Measurements from ENCODE around the gene TNFRSF18.

TNFRSF18 gene

GRCh38 chr1:1223891-1224290, 17.5 kb upstream of the TNFRSF18 start:
- Mint-ChIP-seq H3K9me3 (no peaks in the 10 kb centered on the region), H3K4me3 (no peak overlapping the region), H3K4me1 (peaks cover 20% of the 10 kb centered on the region), H3K27ac (no peak overlapping the region), H3K27me3 (no peaks in the 10 kb centered on the region)
- ATAC-seq (no peak), DNase-seq (no peak)

DNA sequence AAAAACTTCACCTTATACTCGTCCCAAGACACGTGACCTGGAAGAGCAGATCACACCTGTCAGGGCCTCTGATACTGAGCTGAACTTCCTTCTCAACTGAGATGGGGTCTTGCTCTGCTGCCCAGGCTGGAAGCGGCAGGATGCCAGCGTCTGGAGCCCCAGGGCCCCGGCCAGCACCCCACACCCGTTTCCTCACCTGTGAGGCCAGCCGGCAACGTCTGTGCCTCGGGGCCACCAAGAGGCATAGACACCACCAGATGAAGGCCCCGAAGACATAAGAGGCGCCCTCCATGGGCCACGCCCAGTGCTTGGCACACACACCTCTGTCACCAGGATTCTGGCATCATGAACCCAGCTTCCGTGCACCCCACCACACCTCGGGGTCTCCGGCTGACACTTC, 16.9 kb upstream of the TNFRSF18 start:
- Mint-ChIP-seq H3K27ac (peak overlapping the region in 1 of 2 donors; percentile 67), H3K27me3 (no peaks in the 10 kb centered on the region), H3K9me3 (no peaks in the 10 kb centered on the region), H3K4me1 (peaks cover 26% of the 10 kb centered on the region), H3K4me3 (no peak overlapping the region)
- ATAC-seq = no peak
- no peak for DNase-seq

GRCh38 chr1:1222575-1223225, 16.3 kb upstream of the TNFRSF18 start:
- no peak overlapping the region for H3K4me3 Mint-ChIP-seq
- no peak for DNase-seq
- no peaks in the 10 kb centered on the region for H3K27me3 Mint-ChIP-seq
- no peak for ATAC-seq
- peak overlapping the region in 1 of 2 donors; percentile 52 for H3K27ac Mint-ChIP-seq
- peaks cover 32% of the 10 kb centered on the region for H3K4me1 Mint-ChIP-seq
- H3K9me3 Mint-ChIP-seq = no peaks in the 10 kb centered on the region

- Mint-ChIP-seq H3K4me3 (no peak overlapping the region), H3K4me1 (peaks cover 38% of the 10 kb centered on the region), H3K27me3 (no peaks in the 10 kb centered on the region), H3K9me3 (no peaks in the 10 kb centered on the region), H3K27ac (no peak overlapping the region)
- peak; percentile 14 for ATAC-seq
- DNase-seq = no peak
Observed at GRCh38 chr1:1221887-1222574, 15.6 kb upstream of the TNFRSF18 start.

DNA sequence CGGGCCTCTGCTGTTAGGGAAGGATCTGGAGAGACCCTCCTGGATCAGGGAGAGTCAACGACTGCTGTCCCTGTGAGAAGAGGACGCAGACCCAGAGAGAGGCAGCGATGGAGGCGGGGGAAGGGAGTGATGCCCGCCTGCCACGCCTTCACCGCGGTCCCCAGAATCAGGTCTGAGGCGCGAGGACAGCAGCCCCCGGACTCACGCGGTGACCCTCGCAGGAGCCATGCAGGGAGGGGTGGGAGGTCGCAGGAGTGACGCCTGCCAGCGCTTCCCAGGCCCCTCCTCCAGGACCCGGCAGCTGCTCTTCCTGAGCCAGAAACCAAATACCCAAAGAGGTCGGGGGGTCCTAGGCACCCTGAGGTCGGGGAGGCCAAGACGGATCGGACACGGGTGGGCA, 13.8 kb upstream of the TNFRSF18 start:
- peak overlapping the region in 1 of 2 donors; percentile 82 for H3K27ac Mint-ChIP-seq
- ATAC-seq (no peak), DNase-seq (no peak)
- no peaks in the 10 kb centered on the region for H3K9me3 Mint-ChIP-seq
- H3K27me3 Mint-ChIP-seq = no peaks in the 10 kb centered on the region
- H3K4me1 Mint-ChIP-seq = peaks cover 46% of the 10 kb centered on the region
- H3K4me3 Mint-ChIP-seq = no peak overlapping the region

- H3K27ac Mint-ChIP-seq = peak overlapping the region; percentile 5 to 85
- ATAC-seq (no peak), DNase-seq (no peak)
- peaks cover 55% of the 10 kb centered on the region for H3K4me1 Mint-ChIP-seq
- H3K9me3 Mint-ChIP-seq = no peaks in the 10 kb centered on the region
- H3K4me3 Mint-ChIP-seq = no peak overlapping the region
- H3K27me3 Mint-ChIP-seq = no peaks in the 10 kb centered on the region
Observed at GRCh38 chr1:1219341-1219740, 12.9 kb upstream of the TNFRSF18 start.

DNA sequence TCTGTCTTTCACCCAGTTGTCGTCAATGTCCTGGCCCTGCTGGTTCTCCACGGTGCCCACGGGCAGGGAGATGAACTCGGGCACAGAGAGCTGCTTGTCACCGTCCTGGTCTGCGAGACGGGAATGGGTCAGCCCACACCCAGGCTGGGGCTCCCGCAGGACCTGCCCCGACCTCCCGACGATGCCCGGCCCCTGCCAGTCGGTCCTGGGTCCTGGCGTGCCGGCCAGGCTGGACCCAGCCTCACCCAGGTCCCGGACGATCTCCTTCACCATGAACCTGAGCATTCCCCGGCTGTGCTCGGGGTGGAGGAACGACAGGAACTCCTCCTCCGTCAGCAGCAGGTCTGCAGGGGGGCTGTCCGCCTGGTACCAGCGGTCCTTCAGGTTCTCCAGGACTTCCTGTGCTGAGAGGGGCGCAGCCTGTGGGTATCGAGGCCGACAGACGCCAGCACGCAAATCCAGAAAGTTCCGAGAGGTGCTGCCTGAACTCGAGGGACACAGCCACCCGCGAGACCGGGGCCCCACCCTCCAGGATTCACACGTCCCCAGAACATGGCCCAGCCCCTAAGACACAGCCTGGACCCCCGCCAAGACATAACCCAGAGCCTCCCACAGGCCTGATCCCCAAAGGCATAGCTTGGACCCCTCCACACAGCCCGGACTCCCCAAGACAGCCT, 12.3 kb upstream of the TNFRSF18 start:
- Mint-ChIP-seq H3K9me3 (no peaks in the 10 kb centered on the region), H3K4me3 (no peak overlapping the region), H3K4me1 (peaks cover 59% of the 10 kb centered on the region), H3K27me3 (no peaks in the 10 kb centered on the region), H3K27ac (peak overlapping the region; percentile 5 to 85)
- DNase-seq (no peak), ATAC-seq (no peak)

DNA sequence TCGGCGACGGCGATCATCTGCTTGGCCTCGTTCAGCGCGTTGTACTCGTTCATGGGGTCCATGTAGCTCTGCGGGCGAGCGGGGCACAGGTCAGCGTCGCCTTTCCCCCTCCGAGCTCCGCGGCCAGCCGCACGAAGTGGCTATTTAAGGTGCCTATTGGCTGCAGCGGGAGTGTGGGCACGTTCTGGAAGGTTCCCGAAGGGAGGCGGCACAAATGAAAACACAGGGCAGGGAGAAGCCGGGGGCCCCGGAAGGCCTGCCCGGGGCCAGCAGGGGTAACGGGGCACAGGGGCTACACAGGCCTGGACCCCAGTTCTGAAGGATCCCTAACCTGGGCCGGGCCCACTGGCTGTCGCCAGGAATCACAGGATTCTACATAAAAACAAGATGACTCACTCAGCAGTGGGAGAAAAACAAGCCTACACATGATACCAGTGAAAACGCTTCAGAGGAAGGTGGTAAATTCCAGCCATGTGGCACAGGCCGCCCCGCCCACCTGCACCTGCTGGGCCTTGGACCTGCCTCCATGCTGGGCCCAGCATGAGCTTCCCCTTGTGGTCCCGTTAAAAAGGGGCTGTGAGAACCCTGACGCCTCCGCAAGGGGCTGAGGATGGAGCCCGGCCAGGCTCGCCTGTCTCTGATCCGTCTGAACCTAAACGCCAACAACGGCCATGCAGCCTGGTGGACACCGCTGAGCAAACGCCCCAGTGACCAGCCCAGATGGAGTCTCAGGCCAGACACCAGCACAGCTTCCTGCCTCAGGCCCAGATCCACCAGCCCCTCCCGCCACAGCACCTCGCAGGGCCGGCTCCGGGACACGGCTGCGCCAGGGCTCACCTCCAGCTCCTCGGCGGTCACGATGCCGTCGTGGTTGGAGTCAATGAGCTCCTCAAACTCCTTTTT, 11.5 kb upstream of the TNFRSF18 start:
- Mint-ChIP-seq H3K4me1 (peaks cover 59% of the 10 kb centered on the region), H3K27me3 (no peaks in the 10 kb centered on the region), H3K27ac (no peak overlapping the region), H3K4me3 (no peak overlapping the region), H3K9me3 (no peaks in the 10 kb centered on the region)
- no peak for DNase-seq
- ATAC-seq = no peak

DNA sequence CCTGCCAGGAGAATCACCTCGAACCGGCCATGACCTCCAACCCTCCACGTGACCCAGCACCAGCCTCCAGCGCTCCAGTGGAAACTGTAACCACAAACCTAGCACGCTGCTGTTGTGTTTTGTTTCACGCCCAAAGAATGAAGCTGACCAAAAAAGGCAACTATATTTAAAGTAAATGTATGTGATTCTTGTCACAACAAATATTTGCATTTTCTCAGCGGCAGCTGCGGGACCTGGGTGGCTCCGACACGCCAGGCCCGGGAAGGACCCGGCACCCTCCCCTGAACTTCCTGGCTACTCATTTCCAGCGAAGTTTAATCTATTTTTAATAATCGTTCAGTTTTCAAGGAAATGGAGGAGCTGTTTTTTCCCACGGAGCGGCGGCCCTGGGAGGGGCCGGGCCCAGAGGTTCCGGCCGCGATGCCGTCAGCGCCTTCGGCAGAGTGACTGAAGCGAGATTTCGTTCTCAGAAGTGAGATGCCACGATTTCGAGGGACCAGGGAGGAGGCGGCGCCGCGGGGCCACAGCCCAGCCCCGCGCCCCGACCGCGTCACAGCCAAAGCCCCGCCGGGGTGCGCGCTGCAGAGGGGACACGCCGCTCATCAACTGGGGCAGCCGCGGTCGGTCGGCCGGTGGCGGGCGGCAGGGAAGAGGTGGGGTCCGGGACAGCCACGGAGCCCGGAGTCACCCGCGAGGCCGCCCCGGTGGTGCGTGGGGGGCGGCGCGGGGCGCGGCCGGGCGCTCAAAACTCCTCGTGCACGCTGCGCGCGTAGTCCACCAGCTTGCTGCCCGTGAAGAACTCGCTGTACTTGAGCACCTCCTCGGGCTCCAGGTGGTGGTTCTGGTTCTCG, 10.6 kb upstream of the TNFRSF18 start:
- DNase-seq (no peak), ATAC-seq (no peak)
- peaks cover 64% of the 10 kb centered on the region for H3K4me1 Mint-ChIP-seq
- H3K9me3 Mint-ChIP-seq = no peaks in the 10 kb centered on the region
- H3K27ac Mint-ChIP-seq = peak overlapping the region; percentile 41 to 78
- H3K4me3 Mint-ChIP-seq = peak overlapping the region; percentile 35 to 50
- H3K27me3 Mint-ChIP-seq = no peaks in the 10 kb centered on the region

- no peak for DNase-seq
- Mint-ChIP-seq H3K27me3 (no peaks in the 10 kb centered on the region), H3K4me1 (peaks cover 70% of the 10 kb centered on the region), H3K27ac (peak overlapping the region in 1 of 2 donors; percentile 16), H3K4me3 (peak overlapping the region in 1 of 2 donors; percentile 50), H3K9me3 (no peaks in the 10 kb centered on the region)
- ATAC-seq = no peak
Observed at GRCh38 chr1:1215881-1216605, 9.7 kb upstream of the TNFRSF18 start.

DNA sequence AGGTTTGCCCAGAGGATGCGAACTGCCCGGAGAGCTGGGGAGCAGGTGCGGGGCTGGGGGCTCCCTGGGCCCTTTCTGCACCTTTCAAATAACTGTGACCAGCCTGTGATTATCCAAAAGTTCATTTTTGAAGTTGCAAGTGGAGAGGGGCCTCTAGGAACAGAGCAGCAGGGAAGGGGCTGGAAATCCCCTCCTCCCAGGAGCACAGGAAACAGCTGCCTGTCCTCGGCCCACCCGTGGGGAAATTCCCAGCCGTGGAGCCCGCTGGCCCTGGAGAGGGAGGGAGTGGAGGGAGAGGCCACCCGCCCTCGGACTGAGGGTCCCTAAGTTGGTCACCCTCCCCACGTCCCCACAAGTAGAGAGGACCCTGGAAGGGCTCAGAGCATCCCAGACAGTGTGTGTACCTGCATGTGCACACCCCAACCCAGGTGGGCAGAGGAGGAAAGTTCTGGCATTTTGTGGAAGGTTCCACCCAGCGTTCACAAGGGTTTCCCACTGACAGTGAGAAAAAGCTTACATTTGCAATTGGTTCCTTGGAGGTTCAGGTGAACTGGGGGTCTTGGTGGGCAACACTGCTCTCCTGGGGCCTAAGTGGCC, 8.8 kb upstream of the TNFRSF18 start:
- H3K4me3 Mint-ChIP-seq = peak overlapping the region; percentile 79 to 88
- ATAC-seq = no peak

GRCh38 chr1:1213345-1214265, 7.2 kb upstream of the TNFRSF18 start, which contains the start of gene TNFRSF4:
TSS of gene TNFRSF4 (minus strand) at chr1:1214153. CDS start at chr1:1214127, 26 bp downstream.
- peak within 1 kb of the TSS; percentile 63 to 74 for H3K27ac Mint-ChIP-seq
- DNase-seq (peak in 1 of 2 donors; percentile 62), ATAC-seq (peak; percentile 34)
- peak within 1 kb of the TSS; percentile 79 to 88 for H3K4me3 Mint-ChIP-seq
- H3K4me1 Mint-ChIP-seq = peaks cover 82% of the 10 kb centered on the region
- H3K9me3 Mint-ChIP-seq = no peaks in the 10 kb centered on the region
- H3K27me3 Mint-ChIP-seq = no peaks in the 10 kb centered on the region

More for the DNA sequence above, 8.8 kb upstream of the TNFRSF18 start:
- H3K9me3 Mint-ChIP-seq = no peaks in the 10 kb centered on the region
- peak overlapping the region in 1 of 2 donors; percentile 19 for H3K27ac Mint-ChIP-seq
- H3K4me1 Mint-ChIP-seq = peaks cover 78% of the 10 kb centered on the region
- no peaks in the 10 kb centered on the region for H3K27me3 Mint-ChIP-seq
- no peak for DNase-seq
